ENCODE data around the gene SYT9. TPM values are rescaled to one million over a fixed set of nuclear protein-coding genes. Genes with fewer than 3 reads are reported as not detected.

Gene SYT9
- total and polyA plus RNA-seq, 12 donors = 0.01 to 0.66 (median 0.32) TPM; not detected in 3

- ATAC-seq (peak in 3 of 8 donors; percentile 61 to 64 (median 62)), DNase-seq (peak in 1 of 2 donors; percentile 15)
- Histone ChIP-seq H3K36me3 (no peaks in the 10 kb centered on the region), H3K4me1 (no peaks in the 10 kb centered on the region), H3K27me3 (no peaks in the 10 kb centered on the region), H3K27ac (no peak overlapping the region), H3K9me3 (no peaks in the 10 kb centered on the region), H3K4me3 (no peak overlapping the region)
- WGBS, 2 donors = 26 to 27% methylated on average over 8 of the region's 8 CpGs
- intact Hi-C loops (cut with DNase I) = no loop called here
- TF ChIP-seq CTCF (IDR thresholded peaks at IDR 0.05) = no peak
These were observed 97.0 kb downstream of the SYT9 start for GRCh38 chr11:7348432-7349304.

DNA sequence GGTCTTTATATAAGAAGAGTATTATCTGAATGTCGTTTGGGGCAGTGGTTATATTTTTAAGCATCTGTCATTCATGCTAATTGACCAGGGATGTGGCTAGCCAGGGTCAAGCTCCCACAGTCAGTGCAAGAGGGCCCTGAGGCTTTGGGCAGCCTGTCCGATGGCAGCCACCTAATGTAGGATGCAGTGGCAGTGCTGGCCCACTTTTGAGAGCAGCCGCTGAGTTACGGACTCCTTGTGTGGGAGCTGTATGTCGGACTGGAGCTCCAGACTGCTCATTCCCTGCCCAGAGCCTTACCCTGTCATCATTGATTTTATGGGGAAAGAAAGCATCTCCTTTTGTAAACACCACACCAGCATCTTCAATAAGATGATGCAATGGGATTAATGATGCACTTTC, 99.5 kb downstream of the SYT9 start:
- intact Hi-C loops (cut with DNase I) = loop anchor here in 3 of 10 donors (10.0 kb wide), 2 partner anchors 94 to 324 kb away; partner anchors contain the start of gene CYB5R2 (in 1 of the 3)
- Histone ChIP-seq H3K9me3 (no peaks in the 10 kb centered on the region), H3K4me1 (no peaks in the 10 kb centered on the region), H3K36me3 (no peaks in the 10 kb centered on the region), H3K27ac (no peak overlapping the region), H3K4me3 (no peak overlapping the region), H3K27me3 (no peaks in the 10 kb centered on the region)
- TF ChIP-seq CTCF (IDR thresholded peaks at IDR 0.05) = no peak
- DNase-seq = no peak
- no peak for ATAC-seq
- 77 to 78% methylated on average over 5 of the region's 5 CpGs for WGBS, 2 donors

DNA sequence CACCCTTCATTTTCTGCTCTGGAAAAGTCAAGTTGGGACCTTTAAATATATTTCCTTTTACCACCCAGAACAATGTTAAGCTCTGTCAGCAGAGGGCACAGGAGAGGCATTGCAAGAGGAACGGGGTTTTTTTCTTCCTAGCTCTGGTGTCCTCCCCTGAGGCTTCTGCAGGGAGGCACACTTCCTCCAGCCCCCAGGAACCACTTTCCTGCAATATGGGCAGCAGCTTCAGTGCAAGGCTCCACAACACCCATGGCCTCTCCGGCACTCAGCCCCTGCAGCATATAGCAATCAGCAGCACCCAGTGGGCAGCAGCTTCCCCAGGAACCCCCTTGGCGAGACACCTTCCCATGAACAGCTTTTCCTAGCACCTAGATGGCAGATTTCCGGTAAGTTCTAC, 101.4 kb downstream of the SYT9 start:
- intact Hi-C loops (cut with DNase I) = loop anchor here in 3 of 10 donors (10.0 kb wide), 2 partner anchors 92 to 322 kb away; partner anchors contain the start of gene CYB5R2 (in 1 of the 3)
- H3K27ac ChIP-seq = no peak overlapping the region
- peak in 1 of 2 donors; percentile 7 for DNase-seq
- ATAC-seq = no peak
- 46 to 51% methylated on average over 4 of the region's 4 CpGs for WGBS, 2 donors
- no peaks in the 10 kb centered on the region for H3K4me1 ChIP-seq
- no peaks in the 10 kb centered on the region for H3K36me3 ChIP-seq
- no peaks in the 10 kb centered on the region for H3K27me3 ChIP-seq
- no peaks in the 10 kb centered on the region for H3K9me3 ChIP-seq
- no peak overlapping the region for H3K4me3 ChIP-seq
- peak in 6 of 9 donors; percentile 28 to 50 (median 38) for TF ChIP-seq CTCF (IDR thresholded peaks at IDR 0.05)

- Histone ChIP-seq H3K27ac (no peak overlapping the region), H3K36me3 (no peaks in the 10 kb centered on the region), H3K4me1 (no peaks in the 10 kb centered on the region), H3K9me3 (no peaks in the 10 kb centered on the region), H3K4me3 (no peak overlapping the region), H3K27me3 (no peaks in the 10 kb centered on the region)
- ATAC-seq (no peak), DNase-seq (no peak)
- intact Hi-C loops (cut with DNase I) = no loop called here
- 55 to 69% methylated on average over 1 of the region's 1 CpG for WGBS, 2 donors
- no peak for TF ChIP-seq CTCF (IDR thresholded peaks at IDR 0.05)
These were observed 113.0 kb downstream of the SYT9 start for GRCh38 chr11:7364660-7365059.
